ENCODE data around the gene SLC39A5. TPM values are rescaled to one million over a fixed set of nuclear protein-coding genes. Genes with fewer than 3 reads are reported as not detected.
A peak's percentile ranks its signal among the peaks of the same experiment; 100 is the strongest.

The SLC39A5 gene
- total RNA-seq, 2 donors from 2014 or later = not detected

DNA sequence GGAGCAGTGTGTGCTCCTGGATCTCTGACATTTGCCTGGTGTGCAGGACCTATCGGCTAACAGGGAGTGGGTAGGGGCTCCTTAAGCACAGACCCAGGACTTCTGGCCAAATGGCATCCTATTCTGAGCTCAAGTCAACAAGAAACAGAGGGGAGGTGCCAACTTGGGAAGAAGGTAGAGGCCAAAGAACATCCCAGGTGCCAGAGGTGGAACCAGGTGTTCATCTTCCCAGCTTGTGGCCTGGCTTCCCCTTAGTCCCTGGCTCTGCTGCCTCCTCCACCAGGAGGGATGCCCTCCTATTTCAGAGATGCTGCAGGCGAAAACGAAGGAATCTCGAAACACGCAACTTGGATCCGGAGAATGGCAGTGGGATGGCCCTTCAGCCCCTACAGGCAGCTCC lies 6.2 kb downstream of the SLC39A5 start:
- intact Hi-C loops (cut with DNase I) = no loop called here
- no peak for DNase-seq (ENCODE audit: low spot score)

DNA sequence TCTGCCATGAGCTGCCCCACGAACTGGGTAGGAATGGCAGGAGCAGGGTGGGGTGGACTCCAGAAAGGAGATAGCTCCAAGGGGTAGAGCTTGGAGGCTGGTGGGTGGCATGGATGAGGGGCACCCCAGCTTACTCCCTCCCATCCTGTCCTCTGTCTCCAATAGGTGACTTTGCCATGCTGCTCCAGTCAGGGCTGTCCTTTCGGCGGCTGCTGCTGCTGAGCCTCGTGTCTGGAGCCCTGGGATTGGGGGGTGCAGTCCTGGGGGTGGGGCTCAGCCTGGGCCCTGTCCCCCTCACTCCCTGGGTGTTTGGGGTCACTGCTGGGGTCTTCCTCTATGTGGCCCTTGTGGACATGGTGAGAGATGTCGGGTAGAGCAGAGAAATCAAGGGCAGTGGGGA lies 7.1 kb downstream of the SLC39A5 start:
- no peak for DNase-seq (ENCODE audit: low spot score)
- intact Hi-C loops (cut with DNase I) = no loop called here

DNA sequence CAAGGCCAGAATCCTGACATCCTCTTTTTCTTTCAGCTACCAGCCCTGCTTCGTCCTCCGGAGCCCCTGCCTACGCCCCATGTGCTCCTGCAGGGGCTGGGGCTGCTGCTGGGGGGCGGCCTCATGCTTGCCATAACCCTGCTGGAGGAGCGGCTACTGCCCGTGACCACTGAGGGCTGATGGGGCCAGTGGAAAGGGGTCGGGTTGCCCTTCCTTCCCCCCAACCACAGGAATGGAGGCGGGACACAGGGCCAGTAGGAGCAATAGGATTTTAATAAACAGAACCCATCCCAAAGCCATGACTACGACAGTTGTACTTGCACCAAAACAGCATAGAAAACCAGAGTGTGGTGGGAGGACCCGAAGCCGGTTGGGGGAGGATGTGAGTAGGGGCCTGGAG lies 7.7 kb downstream of the SLC39A5 start:
- intact Hi-C loops (cut with DNase I) = no loop called here
- no peak for DNase-seq (ENCODE audit: low spot score)

DNA sequence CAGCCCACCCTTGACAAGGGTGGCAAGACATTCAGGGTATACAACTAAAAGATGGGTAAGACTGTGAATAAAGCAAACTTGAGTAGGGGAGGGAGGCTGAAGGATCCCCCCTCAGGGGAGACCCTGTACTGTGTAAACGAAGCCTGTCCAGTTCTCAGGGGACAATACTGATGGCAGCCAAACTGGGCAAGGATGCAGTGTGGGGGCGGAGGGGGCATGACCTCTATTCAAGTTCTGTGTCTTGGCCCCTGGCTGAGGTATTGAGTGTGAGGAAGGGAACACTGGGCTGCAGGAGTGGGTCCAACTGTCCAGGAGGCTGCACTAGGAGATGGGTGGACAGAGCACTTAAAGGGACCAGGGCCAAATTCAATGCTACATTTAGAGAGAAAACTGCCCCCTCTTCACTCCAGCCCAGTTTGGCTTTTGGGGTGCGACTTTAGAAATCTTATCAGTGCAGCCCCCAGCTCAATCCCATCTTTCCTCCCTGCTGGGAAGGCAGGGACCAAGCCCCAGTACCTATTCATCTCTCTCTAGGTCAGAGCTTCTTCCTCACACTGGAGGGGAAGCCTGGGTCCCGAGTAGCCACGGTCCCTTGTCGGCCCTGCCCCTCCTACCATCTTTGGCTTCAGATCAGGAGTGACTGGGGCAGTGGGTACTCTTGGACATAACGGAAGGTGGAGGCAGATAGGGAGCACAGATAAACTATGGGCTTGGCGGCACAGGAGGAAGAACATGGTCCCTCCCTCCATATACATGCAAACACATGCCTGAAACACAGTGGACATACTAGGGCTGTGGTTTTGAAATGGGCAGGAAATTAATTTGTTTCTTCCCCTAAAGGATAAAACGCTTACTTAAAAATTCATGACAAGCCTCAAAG lies 11.8 kb downstream of the SLC39A5 start:
- no peak for DNase-seq (ENCODE audit: low spot score)
- intact Hi-C loops (cut with DNase I) = no loop called here

DNA sequence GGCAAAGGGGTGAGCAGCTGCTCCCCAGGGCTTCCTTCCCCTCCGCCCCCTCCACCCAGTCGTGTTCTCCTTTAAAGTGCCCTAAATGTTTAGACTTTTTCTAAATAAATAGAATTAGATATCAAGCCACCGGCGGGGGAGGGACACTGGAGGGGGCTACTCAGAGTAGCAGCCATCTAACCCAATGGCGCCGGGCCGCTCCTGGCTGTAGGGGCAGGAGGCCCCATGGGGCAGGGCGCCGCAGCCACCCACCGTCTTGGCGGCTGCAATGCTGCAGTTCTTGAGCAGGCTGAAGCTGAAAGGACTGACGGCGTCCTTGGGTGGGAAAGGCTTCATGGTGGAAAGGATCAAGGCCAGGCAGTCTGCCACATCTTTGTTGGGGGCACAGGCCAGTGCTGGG lies 13.1 kb downstream of the SLC39A5 start:
- intact Hi-C loops (cut with DNase I) = no loop called here
- no peak for DNase-seq (ENCODE audit: low spot score)

DNA sequence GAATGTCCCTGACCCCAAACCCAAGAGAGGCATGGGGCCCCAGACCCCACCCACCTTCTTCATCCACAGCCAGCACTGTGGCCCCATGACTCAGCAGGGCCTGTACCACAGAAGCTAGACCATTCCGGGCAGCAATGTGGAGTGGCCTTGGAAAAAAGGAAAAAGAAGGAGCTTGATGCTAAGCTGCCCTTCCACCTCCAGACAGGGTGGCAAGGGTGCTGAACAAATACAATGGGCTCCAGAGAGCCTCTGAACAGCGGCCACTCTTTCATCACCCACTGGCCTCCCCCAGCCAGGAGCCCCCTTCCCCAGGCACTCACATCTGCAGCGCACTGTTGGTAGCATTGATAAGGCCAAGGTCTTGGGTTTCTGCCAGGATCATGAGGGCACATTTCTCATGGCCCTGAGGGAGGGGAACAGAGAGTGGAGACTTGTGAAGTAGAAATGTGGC lies 13.9 kb downstream of the SLC39A5 start:
- intact Hi-C loops (cut with DNase I) = no loop called here
- DNase-seq (ENCODE audit: low spot score) = no peak

DNA sequence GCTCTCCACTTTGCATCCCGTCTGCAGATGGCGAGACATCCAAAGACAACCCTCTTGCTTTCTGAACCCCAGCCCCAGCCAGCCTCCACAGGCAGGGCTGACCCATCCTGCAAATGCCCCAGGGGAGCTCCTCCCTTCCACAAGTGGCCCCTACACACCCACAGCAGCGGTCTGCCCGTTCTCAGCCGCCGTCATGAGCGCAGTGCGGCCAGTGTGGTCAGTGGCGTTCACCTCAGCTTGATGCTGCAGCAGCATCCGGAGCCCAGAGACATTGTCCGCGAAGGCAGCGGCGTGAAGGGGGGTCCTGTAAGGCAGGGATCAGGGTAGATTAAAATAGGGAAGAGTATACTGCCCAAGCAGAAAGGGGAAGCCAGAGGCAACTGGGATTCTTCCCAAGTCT lies 14.6 kb downstream of the SLC39A5 start:
- intact Hi-C loops (cut with DNase I) = no loop called here
- DNase-seq (ENCODE audit: low spot score) = no peak

DNA sequence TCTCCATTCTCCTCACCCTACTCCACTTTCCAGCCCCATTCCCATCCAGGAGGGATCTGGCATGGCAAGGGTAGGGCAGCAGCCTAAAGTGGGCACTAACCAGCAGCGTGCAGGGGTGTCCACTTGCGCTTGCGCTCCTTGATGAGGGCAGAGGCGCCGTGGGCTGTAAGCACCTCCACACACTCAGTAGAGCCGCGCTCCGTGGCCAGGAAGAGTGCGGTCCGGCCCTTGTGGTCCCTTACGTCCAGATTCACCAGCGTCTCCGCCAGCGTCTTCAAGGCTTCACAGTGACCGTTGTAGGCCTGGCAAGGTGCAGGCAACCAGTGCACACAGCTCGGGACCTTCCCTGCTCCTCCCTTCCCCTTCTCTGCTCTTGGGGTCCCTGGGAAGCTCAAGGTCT lies 18.1 kb downstream of the SLC39A5 start:
- no peak for DNase-seq (ENCODE audit: low spot score)
- intact Hi-C loops (cut with DNase I) = no loop called here

DNA sequence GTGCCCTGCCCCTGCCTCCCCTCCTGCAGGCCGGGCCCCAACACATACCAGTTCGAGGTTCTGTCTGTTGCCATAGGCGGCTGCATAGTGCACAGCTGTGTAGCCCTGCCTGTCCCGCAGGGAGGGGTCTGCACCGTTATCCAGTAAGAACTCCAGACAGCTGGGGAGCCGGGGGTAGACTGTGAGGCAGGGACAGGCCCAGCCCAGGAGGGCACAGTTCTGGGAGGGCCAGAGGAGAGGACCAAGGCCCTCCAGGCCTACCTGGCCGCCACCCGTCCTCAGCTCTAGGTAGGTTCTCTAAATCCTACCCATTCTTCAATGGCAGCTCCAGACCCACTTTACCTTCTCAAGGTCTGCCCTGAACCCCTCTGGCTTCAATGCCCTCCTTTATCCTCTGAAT lies 18.9 kb downstream of the SLC39A5 start:
- intact Hi-C loops (cut with DNase I) = no loop called here
- DNase-seq (ENCODE audit: low spot score) = no peak

DNA sequence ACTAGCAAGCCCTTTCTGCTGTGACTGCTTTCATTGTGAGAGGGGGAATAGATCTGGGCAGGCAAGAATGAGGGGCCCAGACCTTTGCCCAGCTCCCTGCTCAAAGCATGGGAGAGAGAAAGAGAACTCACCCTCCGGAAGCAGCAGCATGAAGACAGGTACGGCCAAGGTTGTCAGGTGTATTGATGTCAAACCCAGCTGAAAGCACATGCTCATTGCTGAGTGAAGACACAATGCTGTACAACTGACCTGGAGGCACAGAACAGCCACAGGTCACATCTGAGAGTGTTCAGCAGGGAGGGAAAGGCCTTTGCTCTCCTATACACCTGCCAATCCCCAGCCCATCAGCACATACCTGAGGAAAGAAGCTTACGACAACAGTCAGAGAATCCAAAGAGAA lies 22.8 kb downstream of the SLC39A5 start:
- intact Hi-C loops (cut with DNase I) = no loop called here

DNA sequence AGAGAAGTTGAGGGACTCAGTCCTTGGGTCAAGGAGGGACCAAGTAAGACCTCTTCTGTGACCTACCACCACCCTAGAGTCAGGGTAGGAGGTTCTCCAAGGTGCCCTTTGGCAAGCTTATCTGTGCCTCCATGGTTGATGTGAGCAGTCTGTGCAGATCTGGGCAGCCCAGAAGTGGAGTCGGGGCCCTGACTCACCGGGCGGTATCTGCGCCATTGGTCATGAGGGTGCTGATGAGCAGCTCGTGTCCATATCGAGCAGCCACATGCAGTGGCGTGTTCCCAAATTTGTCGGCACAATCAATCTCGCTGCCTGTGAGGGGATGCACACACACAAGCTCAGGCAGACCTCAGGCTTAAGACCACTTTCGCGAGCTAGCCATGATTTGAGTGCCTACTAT lies 23.2 kb downstream of the SLC39A5 start:
- intact Hi-C loops (cut with DNase I) = no loop called here
- no peak for DNase-seq (ENCODE audit: low spot score)

More for the DNA sequence above, 22.8 kb downstream of the SLC39A5 start:
- DNase-seq (ENCODE audit: low spot score) = no peak

DNA sequence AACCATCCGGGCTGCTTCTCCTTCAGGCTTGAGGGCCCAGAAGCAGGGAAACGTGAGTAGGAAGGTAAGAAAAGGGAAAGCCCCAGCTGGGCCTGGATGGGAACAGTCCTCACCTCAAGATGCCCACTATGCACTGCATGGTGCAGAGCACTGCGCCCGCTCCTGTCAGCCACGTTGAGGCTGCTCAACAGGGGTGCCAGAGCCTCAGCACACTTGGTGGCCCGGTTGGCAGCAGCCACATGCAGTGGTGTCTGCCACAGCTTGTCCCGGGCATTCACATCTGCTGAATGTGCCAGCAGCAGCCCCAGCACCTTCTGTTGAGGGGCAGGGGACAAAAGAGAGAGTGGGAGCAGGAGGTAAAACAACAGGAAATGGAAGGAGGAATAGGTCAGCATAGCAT lies 25.8 kb downstream of the SLC39A5 start:
- intact Hi-C loops (cut with DNase I) = no loop called here
- DNase-seq (ENCODE audit: low spot score) = no peak

DNA sequence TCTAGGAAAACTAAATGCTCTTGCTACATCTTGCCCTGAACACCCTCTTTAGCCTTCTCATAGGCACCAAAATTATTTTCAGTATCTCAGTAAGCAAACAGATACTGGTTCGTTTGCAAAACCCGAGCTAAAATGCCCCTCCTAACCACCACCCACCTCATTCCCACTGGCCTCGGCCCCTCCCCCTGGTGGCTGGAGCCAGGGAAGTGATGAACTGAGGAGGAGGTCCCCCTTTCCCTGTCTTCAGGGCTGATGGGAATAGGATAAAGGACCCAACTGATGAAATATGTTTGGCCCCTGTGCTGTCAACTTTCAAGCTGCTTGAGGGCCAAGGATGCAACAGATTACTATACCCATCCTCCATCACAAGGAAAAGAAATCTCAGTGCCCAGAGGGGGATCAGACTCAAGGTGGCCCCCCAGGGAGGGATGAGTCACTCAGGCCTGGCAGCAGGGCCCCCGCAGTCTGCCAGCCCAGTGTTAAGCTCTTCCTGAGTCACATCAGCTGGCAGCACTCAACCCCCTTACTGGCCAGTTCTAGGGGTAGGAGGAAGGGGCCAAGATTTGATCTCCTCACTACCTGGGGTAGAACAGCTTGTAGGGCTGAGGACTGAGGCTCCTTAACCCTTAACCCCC lies 26.6 kb downstream of the SLC39A5 start:
- intact Hi-C loops (cut with DNase I) = no loop called here

DNA sequence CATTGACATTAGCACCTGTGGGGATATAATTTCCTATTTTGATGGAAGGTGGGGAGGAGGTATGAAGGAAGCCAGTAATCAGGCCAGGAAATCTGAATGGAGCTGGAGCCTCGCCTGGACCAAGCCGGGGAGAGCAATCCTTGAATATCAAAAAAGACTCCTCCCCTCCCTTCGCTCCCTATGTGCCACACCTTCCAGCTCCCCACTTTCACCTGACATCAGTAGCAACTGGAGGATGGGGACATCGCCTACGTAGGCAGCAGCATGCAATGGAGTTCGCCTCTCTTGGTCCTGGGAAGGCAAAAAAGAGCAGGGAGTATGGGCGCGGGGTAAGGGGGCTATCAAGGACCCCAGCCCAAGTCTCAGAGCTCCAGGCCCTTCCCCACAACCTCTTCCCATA lies 27.2 kb downstream of the SLC39A5 start:
- no peak for DNase-seq (ENCODE audit: low spot score)
- intact Hi-C loops (cut with DNase I) = loop anchor here in 1 of 2 donors (1.0 kb wide), 1 partner anchor 18 kb away; no protein-coding TSS in a partner anchor

More for the DNA sequence above, 26.6 kb downstream of the SLC39A5 start:
- no peak for DNase-seq (ENCODE audit: low spot score)

DNA sequence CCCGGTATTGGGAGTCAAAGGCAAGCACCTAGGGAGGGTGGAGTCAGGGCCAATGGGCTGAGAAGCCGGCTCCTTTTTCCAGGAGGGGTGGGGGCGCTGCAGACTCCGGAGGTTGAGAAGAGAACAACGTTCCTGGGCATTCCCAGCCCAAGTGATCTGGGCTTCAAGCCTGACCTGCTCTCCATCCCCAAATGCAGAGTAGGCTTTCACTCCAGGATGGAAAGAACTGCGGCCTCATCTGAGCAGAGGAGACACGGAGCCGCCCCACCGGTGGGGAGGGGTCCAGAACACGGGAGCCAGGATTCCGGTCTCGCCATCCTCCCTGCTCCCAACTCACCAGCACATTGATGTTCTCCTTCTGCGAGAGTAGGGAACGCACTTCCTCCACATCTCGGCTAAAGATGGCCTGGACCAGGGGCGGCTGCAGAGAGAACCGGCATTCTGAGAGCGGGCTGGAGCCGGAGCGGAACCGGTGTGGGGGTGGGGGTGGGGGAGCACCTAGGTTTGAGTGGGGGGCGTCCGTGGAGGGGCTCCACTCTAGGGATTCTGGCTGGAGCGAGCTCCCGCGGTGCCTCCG lies 27.7 kb downstream of the SLC39A5 start:
- intact Hi-C loops (cut with DNase I) = loop anchor here in 1 of 2 donors (1.0 kb wide), 1 partner anchor 18 kb away; no protein-coding TSS in a partner anchor
- no peak for DNase-seq (ENCODE audit: low spot score)

DNA sequence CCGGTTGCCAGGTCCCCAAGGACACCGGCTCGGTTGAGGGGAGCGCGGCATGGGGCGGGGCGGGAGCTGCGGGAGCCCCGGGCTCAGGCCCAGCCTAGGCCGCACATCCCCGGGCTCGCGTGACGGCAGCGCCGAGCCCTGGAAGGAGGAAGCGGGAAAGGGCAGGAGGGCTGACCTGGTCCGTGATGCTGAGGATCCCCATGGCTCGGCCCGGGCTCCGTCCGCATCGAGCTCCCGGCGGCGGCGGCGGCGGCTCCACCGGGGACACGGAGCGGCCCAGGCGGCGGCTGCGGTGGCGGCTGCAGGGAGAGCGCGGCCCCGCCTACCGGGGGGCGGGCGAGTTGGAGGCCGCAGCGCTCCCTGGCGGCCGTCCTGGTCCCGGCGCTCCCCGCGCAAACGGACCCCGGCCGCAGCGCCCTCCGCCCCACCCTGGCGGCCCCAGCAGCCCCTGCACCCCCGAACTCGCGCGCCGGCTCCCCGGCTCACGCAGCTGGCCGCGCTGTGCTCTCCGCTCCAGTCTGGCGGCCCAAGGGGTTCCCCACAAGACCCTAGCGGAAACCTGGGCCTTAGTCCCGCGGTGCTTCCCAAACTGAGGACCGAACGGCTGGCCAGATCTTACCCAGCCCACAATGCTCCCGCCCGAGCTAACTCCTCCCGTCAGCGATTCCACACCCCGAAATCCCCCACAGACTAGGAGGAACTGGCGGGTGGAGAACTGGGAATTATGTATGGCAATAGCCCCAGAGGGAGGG lies 28.4 kb downstream of the SLC39A5 start, which contains the start of gene ANKRD52:
TSS of gene ANKRD52 (minus strand) at position 317 of the 752 bp plus-strand sequence. CDS start at position 202, 115 bp downstream.
- intact Hi-C loops (cut with DNase I) = no loop called here
- DNase-seq (ENCODE audit: low spot score) = peak; percentile 92

DNA sequence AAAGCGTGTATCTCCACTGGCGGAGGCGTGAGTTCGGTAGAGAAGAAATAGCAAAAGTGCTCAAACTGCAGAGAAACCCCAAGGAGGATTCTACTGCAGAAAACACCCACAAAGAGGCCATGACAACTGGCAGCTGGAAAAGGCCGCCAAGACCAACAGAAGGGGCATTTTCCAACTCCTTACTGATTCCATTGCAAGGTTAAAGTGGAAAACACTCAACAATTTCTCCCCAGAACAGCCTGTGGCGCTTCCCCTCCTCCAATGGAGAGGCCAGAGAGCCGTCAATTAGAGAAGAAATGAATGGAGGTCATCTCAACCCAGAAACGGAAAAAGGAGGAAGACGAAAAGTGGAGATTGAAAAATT lies 29.0 kb downstream of the SLC39A5 start:
- intact Hi-C loops (cut with DNase I) = no loop called here
- no peak for DNase-seq (ENCODE audit: low spot score)

DNA sequence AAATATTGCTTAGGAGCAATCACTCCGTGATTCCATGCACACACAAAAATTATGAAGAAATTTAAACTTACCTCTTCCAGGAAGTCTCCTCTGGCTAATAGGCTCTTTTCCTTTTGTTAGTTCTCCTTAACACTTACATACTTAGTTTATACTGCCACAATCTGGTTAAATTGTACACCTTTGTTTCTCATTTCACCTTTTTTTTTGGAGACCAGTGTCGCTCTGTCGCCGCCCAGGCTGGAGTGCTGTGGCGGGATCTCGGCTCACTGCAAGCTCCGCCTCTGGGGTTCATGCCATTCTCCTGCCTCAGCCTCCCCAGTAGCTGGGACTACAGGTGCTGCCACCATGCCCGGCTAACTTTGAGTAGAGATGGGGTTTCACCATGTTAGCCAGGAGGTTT lies 30.5 kb downstream of the SLC39A5 start:
- intact Hi-C loops (cut with DNase I) = loop anchor here in 1 of 2 donors (5.0 kb wide), 1 partner anchor 68 kb away; no protein-coding TSS in a partner anchor
- no peak for DNase-seq (ENCODE audit: low spot score)

DNA sequence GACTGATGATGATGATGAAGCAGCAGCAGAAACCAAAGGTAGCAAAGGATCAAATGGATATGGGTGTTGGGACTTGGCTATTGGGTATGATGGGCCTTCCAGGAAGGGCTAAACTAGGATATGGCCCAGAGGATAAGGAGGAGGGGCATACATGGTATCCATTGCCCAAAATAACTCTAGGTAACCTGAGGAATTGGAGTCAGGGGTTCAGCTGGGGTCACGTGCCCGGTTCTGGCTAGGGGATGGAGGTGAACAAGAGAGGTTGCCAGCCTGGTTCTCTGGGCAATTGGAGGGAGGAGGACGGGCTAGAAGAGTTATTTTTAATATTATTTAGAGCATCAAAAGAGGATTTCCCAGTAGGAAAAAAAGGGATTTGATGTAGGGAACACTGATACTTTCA lies 31.1 kb downstream of the SLC39A5 start:
- no peak for DNase-seq (ENCODE audit: low spot score)
- intact Hi-C loops (cut with DNase I) = loop anchor here in 1 of 2 donors (5.0 kb wide), 1 partner anchor 69 kb away; no protein-coding TSS in a partner anchor
